T-cell (primary cell): ENCODE results near the gene NKRF. TPM values are rescaled to one million over a fixed set of nuclear protein-coding genes. Genes with fewer than 3 reads are reported as not detected.

Experiments
- ATAC-seq, 4 experiments: fragments of 200-7000 bp in 3 of 4; fragments of 150-1000 bp in 1 of 4; cut with Tn5 transposase; replicated peaks in 1 of 4; 1 replicate in 3 of 4; 2 replicates in 1 of 4; pipeline ENCODE4 v1.10.0; 2021; ENCODE audit warnings: moderate library complexity in 3 of 4, mild to moderate bottlenecking in 2 of 4, moderate number of reproducible peaks in 1 of 4
- CTCF ChIA-PET, 2 donors: fragments of 300-600 bp; sonication (Branson Sonifier 250); formaldehyde crosslinking; loops; one replicate each; lab custom pipeline; 2022; ENCODE audit warnings: antibody characterized with exemption in 2 of 2; lab: Charles Lee
- POLR2A ChIA-PET, 2 donors: fragments of 300-600 bp; sonication (Branson Sonifier 250); formaldehyde crosslinking; loops; one replicate each; lab custom pipeline; 2022; ENCODE audit warnings: antibody characterized with exemption in 2 of 2; lab: Charles Lee
- DNase-seq, 35 experiments: peaks; one replicate each; pipeline versions ENCODE4 v3.0.0 to v3.0.0-alpha.2; 2013 to 2023
- H3K27ac ChIP-seq: one replicate; pipeline ENCODE4 v1.5.1; 2013; ENCODE audit warnings: low read length
- H3K27me3 ChIP-seq, 2 experiments: replicated peaks in 1 of 2; 1 replicate in 1 of 2; 2 replicates in 1 of 2; pipeline versions ENCODE4 v1.6.1 to v1.7.0; 2013; ENCODE audit warnings: low read length in 1 of 2, mixed read lengths in 1 of 2; ENCODE audit not compliant: control insufficient read depth in 2 of 2, insufficient read depth in 2 of 2; ENCODE audit errors: extremely low read depth in 1 of 2
- H3K36me3 ChIP-seq, 2 donors: 1 replicate in 1 of 2; 2 replicates in 1 of 2; pipeline versions ENCODE4 v1.6.1 to v1.7.0; 2013; ENCODE audit warnings: low read length in 1 of 2; ENCODE audit not compliant: control insufficient read depth in 2 of 2, insufficient read depth in 1 of 2; ENCODE audit errors: extremely low read depth in 1 of 2
- H3K4me1 ChIP-seq, 2 experiments: 1 replicate in 1 of 2; 2 replicates in 1 of 2; pipeline versions ENCODE4 v1.6.1 to v1.7.0; 2013; ENCODE audit warnings: low read length in 2 of 2, mixed read lengths in 1 of 2; ENCODE audit not compliant: insufficient read depth in 2 of 2, control insufficient read depth in 1 of 2; ENCODE audit errors: extremely low read depth in 1 of 2
- H3K4me3 ChIP-seq, 2 donors: 1 replicate in 1 of 2; 2 replicates in 1 of 2; pipeline versions ENCODE4 v1.5.1 to v1.7.0; 2013; ENCODE audit warnings: mild to moderate bottlenecking in 2 of 2, low read length in 1 of 2, moderate library complexity in 1 of 2; ENCODE audit not compliant: control insufficient read depth in 1 of 2; ENCODE audit errors: extremely low read depth in 1 of 2
- H3K9me3 ChIP-seq: 2 replicates; pipeline ENCODE4 v1.7.0; 2013
- H3K27ac Mint-ChIP-seq, 2 donors: one replicate each; pipeline ENCODE4 v1.8.0; 2020 to 2021; ENCODE audit warnings: mild to moderate bottlenecking in 2 of 2, mixed read lengths in 2 of 2
- H3K27me3 Mint-ChIP-seq, 2 donors: one replicate each; pipeline ENCODE4 v1.8.0; 2021 to 2022; ENCODE audit warnings: mixed read lengths in 2 of 2
- H3K36me3 Mint-ChIP-seq: one replicate; pipeline ENCODE4 v1.8.0; 2021; ENCODE audit warnings: mixed read lengths
- H3K4me1 Mint-ChIP-seq, 3 donors: one replicate each; pipeline ENCODE4 v1.8.0; 2020 to 2022; ENCODE audit warnings: mixed read lengths in 3 of 3, mild to moderate bottlenecking in 1 of 3
- H3K4me3 Mint-ChIP-seq, 3 donors: one replicate each; pipeline ENCODE4 v1.8.0; 2020 to 2022; ENCODE audit warnings: mild to moderate bottlenecking in 3 of 3, mixed read lengths in 3 of 3, moderate library complexity in 3 of 3
- H3K9me3 Mint-ChIP-seq, 3 donors: one replicate each; pipeline ENCODE4 v1.8.0; 2020 to 2022; ENCODE audit warnings: mixed read lengths in 3 of 3
- WGBS: methylation state at CpG from one replicate; pipeline ENCODE4 v1.1.5; 2013; ENCODE audit warnings: missing lambda C conversion rate; ENCODE audit not compliant: insufficient coverage; 5-methylcytosine and 5-hydroxymethylcytosine counted together
- total RNA-seq, 35 experiments: library from RNA in 6 of 35; stranded (reverse) in 6 of 35; fragments of 120-200 nt in 1 of 35; gene quantifications; one replicate each; pipeline versions ENCODE4 v1.2.1 to v1.2.4 and lab custom pipeline; 2013 to 2026

The NKRF gene
- total RNA-seq, 5 donors from 2014 or later (not counting 1 experiment from before 2014, with no cell fraction given), result 13.0 to 14.2 (median 13.7) TPM

DNA sequence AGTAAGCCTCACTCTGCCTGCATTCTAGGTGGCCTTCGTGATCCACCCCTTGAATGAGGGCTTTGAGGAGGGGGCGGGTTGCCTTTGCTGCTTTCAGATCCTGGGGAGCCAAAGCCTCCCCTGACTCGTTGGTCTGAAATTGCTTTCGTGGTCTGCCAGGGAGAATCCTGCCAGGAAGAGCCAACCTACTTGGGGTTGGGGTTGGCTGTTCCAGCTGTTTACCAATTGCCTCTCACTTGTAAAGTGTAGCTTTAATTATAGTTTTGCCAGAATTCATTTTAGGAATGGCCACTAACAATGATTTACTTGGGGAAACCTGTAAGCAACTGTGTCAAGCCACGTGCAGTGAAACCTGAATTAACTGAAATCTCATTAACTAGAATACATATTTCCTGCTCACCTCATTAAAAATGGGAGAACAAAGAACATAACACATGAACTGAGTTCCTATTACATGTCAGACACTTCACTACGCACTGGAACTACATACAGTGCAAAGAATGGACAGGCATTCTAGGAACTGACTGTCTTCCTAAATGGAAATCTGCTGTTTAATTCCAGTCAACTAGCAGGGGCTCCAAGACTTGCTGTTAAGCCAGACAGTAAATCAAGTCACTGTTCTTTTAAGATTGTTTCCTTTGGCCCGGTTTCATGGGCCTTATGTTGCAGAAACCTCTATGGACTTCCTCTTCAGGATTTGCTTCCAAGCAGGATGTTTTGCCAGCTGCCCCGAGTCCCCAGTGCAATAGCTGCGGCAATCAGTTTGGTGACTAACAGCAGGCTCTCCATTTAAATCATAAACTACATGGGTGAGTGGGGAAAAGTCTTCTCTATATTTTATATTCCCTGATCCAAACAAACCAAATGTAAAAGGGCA is 16.4 kb upstream of the NKRF start:
- H3K27me3 Mint-ChIP-seq, result no peaks in the 10 kb centered on the region
- Histone ChIP-seq H3K36me3 (peaks cover 13 to 31% of the 10 kb centered on the region in 2 donors), H3K4me1 (no peaks in the 10 kb centered on the region), H3K4me3 (no peak overlapping the region), H3K9me3 (no peaks in the 10 kb centered on the region), H3K27me3 (no peaks in the 10 kb centered on the region), H3K27ac (no peak overlapping the region)
- peaks cover 6 to 12% (median 8%) of the 10 kb centered on the region in 3 donors for H3K4me1 Mint-ChIP-seq
- CTCF ChIA-PET, result interaction anchor here (0.5 to 0.9 kb wide), 2 partner anchors 13 to 17 kb away, joined by 3 to 6 read pairs; no protein-coding TSS in a partner anchor
- no peak for DNase-seq
- no peak overlapping the region for H3K4me3 Mint-ChIP-seq
- H3K9me3 Mint-ChIP-seq, result no peaks in the 10 kb centered on the region
- H3K36me3 Mint-ChIP-seq, result peaks cover 5% of the 10 kb centered on the region
- POLR2A ChIA-PET, result interaction anchor here in 1 of 2 donors (0.6 kb wide), 1 partner anchor 25 kb away, joined by 3 read pairs; no protein-coding TSS in a partner anchor
- peak overlapping the region in 1 of 2 donors; percentile 25 for H3K27ac Mint-ChIP-seq
- WGBS, result 71% methylated on average over 2 of the region's 9 CpGs
- ATAC-seq, result no peak

DNA sequence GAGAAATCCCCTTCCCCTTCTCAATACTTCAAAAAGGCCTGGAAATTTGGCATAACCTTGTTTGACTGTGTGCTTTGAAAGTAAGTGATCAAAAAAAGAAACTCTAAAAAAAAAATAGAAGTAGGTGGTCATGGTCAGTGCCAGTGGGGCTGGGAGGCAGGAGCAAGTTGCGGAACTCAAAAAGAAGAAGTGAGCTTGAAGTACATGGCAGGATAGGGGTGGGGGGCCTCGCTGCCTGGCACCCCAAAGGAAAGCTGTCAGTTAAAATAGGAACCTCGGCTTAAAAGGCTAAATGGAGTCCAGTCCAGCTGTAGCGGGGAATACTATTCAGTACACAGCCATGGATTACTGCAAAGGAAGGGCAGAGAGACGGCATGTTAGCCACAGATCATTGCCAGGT is 12.2 kb upstream of the NKRF start:
- ChIA-PET POLR2A (interaction anchor here in 1 of 2 donors (0.6 kb wide), 2 partner anchors 14 to 105 kb away, joined by 3 to 4 read pairs; no protein-coding TSS in a partner anchor), CTCF (no interaction called here)
- peak in 1 of 35 experiments; percentile 19 for DNase-seq
- Histone ChIP-seq H3K36me3 (peaks cover 4 to 12% of the 10 kb centered on the region in 2 donors), H3K4me3 (no peak overlapping the region), H3K27me3 (no peaks in the 10 kb centered on the region), H3K4me1 (no peaks in the 10 kb centered on the region), H3K9me3 (no peaks in the 10 kb centered on the region), H3K27ac (no peak overlapping the region)
- peak overlapping the region in 1 of 2 donors; percentile 58 for H3K27ac Mint-ChIP-seq
- WGBS, result no CpG with 5 or more reads among the region's 5 CpGs
- ATAC-seq, result no peak
- peaks cover 9 to 18% (median 12%) of the 10 kb centered on the region in 3 donors for H3K4me1 Mint-ChIP-seq
- H3K9me3 Mint-ChIP-seq, result no peaks in the 10 kb centered on the region
- H3K4me3 Mint-ChIP-seq, result no peak overlapping the region
- no peaks in the 10 kb centered on the region for H3K36me3 Mint-ChIP-seq
- H3K27me3 Mint-ChIP-seq, result no peaks in the 10 kb centered on the region

DNA sequence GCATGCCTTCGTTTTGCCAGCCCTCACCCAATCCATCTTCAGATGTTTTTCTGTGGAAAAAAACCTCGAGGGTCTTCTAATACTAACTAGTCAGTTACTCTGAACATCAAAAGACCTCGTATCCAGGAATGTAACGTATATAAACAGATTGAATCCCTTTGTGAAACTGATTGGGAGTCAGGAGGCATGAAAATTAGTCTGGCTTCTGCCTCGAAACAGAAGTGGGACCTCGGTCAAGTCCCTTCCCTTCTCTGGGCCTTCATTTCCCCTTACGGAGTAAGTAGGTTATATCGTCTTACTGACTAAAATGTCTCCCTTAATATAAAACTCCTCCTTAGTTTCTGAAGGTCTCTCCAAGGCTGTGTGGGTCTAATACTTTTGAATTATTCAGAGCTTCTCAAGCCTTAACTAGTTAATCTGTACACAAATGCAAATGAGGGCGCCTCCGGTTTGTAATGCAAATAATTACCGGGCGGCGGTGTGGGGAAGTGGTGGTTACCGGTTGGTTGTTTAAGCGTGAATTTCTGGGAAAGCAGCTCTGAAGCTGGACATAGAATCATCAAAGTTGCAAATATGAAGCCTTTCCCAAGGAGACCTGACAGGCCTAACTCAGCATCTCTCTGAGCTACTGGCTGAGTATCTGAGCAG is 11.4 kb upstream of the NKRF start:
- Histone ChIP-seq H3K4me1 (no peaks in the 10 kb centered on the region), H3K36me3 (peaks cover 4 to 9% of the 10 kb centered on the region in 2 donors), H3K27me3 (no peaks in the 10 kb centered on the region), H3K9me3 (no peaks in the 10 kb centered on the region), H3K27ac (no peak overlapping the region), H3K4me3 (no peak overlapping the region)
- peak in 1 of 35 experiments; percentile 6 for DNase-seq
- no peak for ATAC-seq
- Mint-ChIP-seq H3K27ac (peak overlapping the region; percentile 8 to 58), H3K4me3 (no peak overlapping the region), H3K9me3 (no peaks in the 10 kb centered on the region), H3K27me3 (no peaks in the 10 kb centered on the region), H3K4me1 (peaks cover 9 to 18% (median 12%) of the 10 kb centered on the region in 3 donors), H3K36me3 (no peaks in the 10 kb centered on the region)
- POLR2A ChIA-PET, result interaction anchor here (0.6 to 1.9 kb wide), 5 partner anchors 9 to 111 kb away, joined by 3 to 7 read pairs (median 5); no protein-coding TSS in a partner anchor
- CTCF ChIA-PET, result interaction anchor here (0.6 to 0.7 kb wide), 3 partner anchors 65 to 235 kb away, joined by 3 to 5 read pairs (median 3); partner anchors contain the start of gene UPF3B (in 1 of the 2)
- no CpG with 5 or more reads among the region's 15 CpGs for WGBS

DNA sequence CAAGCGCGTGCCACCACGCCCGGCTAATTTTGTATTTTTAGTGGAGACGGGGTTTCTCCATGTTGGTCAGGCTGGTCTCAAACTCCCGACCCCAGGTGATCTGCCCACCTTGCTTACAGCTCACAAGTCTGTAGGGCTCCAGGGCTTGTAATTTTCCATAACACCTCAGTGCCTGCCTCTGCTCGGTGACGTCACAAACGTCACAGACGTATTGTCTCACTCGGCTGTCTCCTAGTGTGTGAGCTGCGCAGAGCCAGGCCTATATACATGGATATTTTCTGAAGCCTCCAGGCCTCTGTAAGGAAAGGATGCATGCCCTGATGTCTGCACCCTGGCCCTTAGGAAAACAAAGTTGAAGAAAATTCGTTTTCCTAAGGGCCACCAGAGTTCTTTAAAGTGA is 8.6 kb upstream of the NKRF start:
- Mint-ChIP-seq H3K4me3 (no peak overlapping the region), H3K27me3 (no peaks in the 10 kb centered on the region), H3K36me3 (no peaks in the 10 kb centered on the region), H3K4me1 (peaks cover 12 to 21% (median 16%) of the 10 kb centered on the region in 3 donors), H3K27ac (peak overlapping the region in 1 of 2 donors; percentile 39), H3K9me3 (no peaks in the 10 kb centered on the region)
- Histone ChIP-seq H3K4me1 (peaks cover 0 to 3% of the 10 kb centered on the region in 2 experiments), H3K4me3 (no peak overlapping the region), H3K27me3 (no peaks in the 10 kb centered on the region), H3K9me3 (no peaks in the 10 kb centered on the region), H3K27ac (no peak overlapping the region), H3K36me3 (peaks cover 0 to 3% of the 10 kb centered on the region in 2 donors)
- POLR2A ChIA-PET, result interaction anchor here in 1 of 2 donors (0.6 kb wide), 1 partner anchor 45 kb away, joined by 4 read pairs; no protein-coding TSS in a partner anchor
- DNase-seq (no peak), ATAC-seq (no peak)
- CTCF ChIA-PET, result no interaction called here
- WGBS, result 90% methylated on average over 2 of the region's 13 CpGs

DNA sequence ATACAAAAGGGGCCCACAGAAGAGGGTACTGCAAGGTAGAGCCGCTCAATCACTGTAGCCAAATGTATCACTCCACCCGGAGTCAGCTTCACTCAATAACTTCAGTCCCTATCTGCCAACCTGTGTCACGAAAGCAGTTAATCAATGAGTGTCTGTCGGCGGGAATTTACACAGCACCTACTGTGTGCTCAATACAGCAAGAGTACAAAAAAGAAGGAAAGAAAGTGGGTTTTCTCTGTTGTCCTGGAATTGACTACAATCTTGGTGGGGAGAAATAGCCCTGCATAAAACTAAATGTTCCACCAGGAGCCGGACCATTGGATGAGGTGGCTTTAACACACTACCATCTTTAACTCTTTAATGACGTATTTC is 780 bp upstream of the NKRF start:
- DNase-seq (no peak), ATAC-seq (no peak)
- H3K27me3 Mint-ChIP-seq, result no peaks in the 10 kb centered on the region
- Histone ChIP-seq H3K27me3 (no peaks in the 10 kb centered on the region), H3K9me3 (no peaks in the 10 kb centered on the region), H3K4me1 (peaks cover 3 to 19% of the 10 kb centered on the region in 2 experiments), H3K4me3 (peak overlapping the region in 1 of 2 donors; percentile 92), H3K27ac (peak overlapping the region; percentile 97), H3K36me3 (no peaks in the 10 kb centered on the region)
- WGBS, result no CpG with 5 or more reads among the region's 7 CpGs
- H3K9me3 Mint-ChIP-seq, result no peaks in the 10 kb centered on the region
- CTCF ChIA-PET, result interaction anchor here in 1 of 2 donors (0.5 to 1.0 kb wide), 2 partner anchors 33 to 149 kb away, joined by 3 to 7 read pairs; partner anchors contain the start of gene UBE2A
- peak overlapping the region; percentile 94 for H3K27ac Mint-ChIP-seq
- peaks cover 32 to 44% (median 36%) of the 10 kb centered on the region in 3 donors for H3K4me1 Mint-ChIP-seq
- H3K4me3 Mint-ChIP-seq, result peak overlapping the region; percentile 89 to 93 (median 89)
- no peaks in the 10 kb centered on the region for H3K36me3 Mint-ChIP-seq
- POLR2A ChIA-PET, result interaction anchor here in 1 of 2 donors (0.8 kb wide), 1 partner anchor 70 kb away, joined by 3 read pairs; no protein-coding TSS in a partner anchor
